Caco-2 (cell line): ENCODE measurements around the gene HMCN2. TPM values are rescaled to one million over a fixed set of nuclear protein-coding genes. Genes with fewer than 3 reads are reported as not detected.
A peak's percentile ranks its signal among the peaks of the same experiment; 100 is the strongest.

Experiments
- BruUV-seq: library from RNA; stranded (reverse); fragments of 400-500 nt; replicated peaks from 2 replicates; lab custom pipeline; 2021; lab: Mats Ljungman, UMichigan
- CTCF ChIA-PET: fragments of 300-600 bp; sonication (Branson Sonifier 250); formaldehyde crosslinking; loops from one replicate; lab custom pipeline; 2022; ENCODE audit warnings: antibody characterized with exemption; lab: Charles Lee
- POLR2A ChIA-PET: fragments of 300-600 bp; sonication (Branson Sonifier 250); formaldehyde crosslinking; loops from one replicate; lab custom pipeline; 2022; ENCODE audit warnings: antibody characterized with exemption; lab: Charles Lee
- DNase-seq, 2 experiments: peaks; one replicate each; pipeline versions ENCODE4 v3.0.0 to v3.0.0-alpha.2; 2020 to 2022
- H3K27me3 ChIP-seq: replicated peaks from 2 replicates; pipeline ENCODE4 v1.6.0; 2011; ENCODE audit warnings: low read length; ENCODE audit not compliant: control insufficient read depth, insufficient read depth
- H3K36me3 ChIP-seq: 2 replicates; pipeline ENCODE4 v1.5.1; 2011; ENCODE audit warnings: low read length; ENCODE audit not compliant: control insufficient read depth, insufficient read depth
- H3K4me1 ChIP-seq: fragments of 250-450 bp; sonication (Bioruptor Pico); 2 replicates; pipeline ENCODE4 v1.5.1; 2020; ENCODE audit warnings: mild to moderate bottlenecking
- H3K4me3 ChIP-seq: 2 replicates; pipeline ENCODE4 v1.5.1; 2011; ENCODE audit warnings: low read depth, mild to moderate bottlenecking, control low read depth, low read length
- H3K9me3 ChIP-seq: fragments of 250-450 bp; sonication (Bioruptor Pico); 2 replicates; pipeline ENCODE4 v1.5.1; 2020; ENCODE audit warnings: mild to moderate bottlenecking, moderate library complexity
- H3K27ac Mint-ChIP-seq: one replicate; pipeline ENCODE4 v1.8.0; 2022; ENCODE audit warnings: mixed read lengths; ENCODE audit not compliant: unreplicated experiment
- H3K27me3 Mint-ChIP-seq: one replicate; pipeline ENCODE4 v1.8.0; 2022; ENCODE audit warnings: mixed read lengths; ENCODE audit not compliant: insufficient read depth, unreplicated experiment
- H3K36me3 Mint-ChIP-seq: one replicate; pipeline ENCODE4 v1.8.0; 2022; ENCODE audit warnings: mild to moderate bottlenecking, mixed read lengths; ENCODE audit not compliant: insufficient read depth, unreplicated experiment
- H3K4me1 Mint-ChIP-seq: one replicate; pipeline ENCODE4 v1.8.0; 2022; ENCODE audit warnings: low read depth, mixed read lengths; ENCODE audit not compliant: unreplicated experiment
- H3K4me3 Mint-ChIP-seq: one replicate; pipeline ENCODE4 v1.8.0; 2022; ENCODE audit warnings: mild to moderate bottlenecking, moderate library complexity, mixed read lengths; ENCODE audit not compliant: unreplicated experiment
- H3K9me3 Mint-ChIP-seq: one replicate; pipeline ENCODE4 v1.8.0; 2022; ENCODE audit warnings: mixed read lengths; ENCODE audit not compliant: unreplicated experiment
- intact Hi-C: fragments of 100-400 bp; cut with micrococcal nuclease; formaldehyde crosslinking; loops from one replicate; pipeline ENCODE4 v1.10.0; 2022; ENCODE audit not compliant: unreplicated experiment
- total RNA-seq: library from RNA; stranded (reverse); gene quantifications from 2 replicates; pipeline ENCODE4 v1.2.3, GENCODE V29; 2022
- TF ChIP-seq, protein P1 (sequence below), 2 experiments: fragments of 200-600 bp in 1 of 2; IDR thresholded peaks; 1 replicate in 1 of 2; 2 replicates in 1 of 2; pipeline versions ENCODE4 v1.5.1 to v1.8.0; 2011 to 2022; ENCODE audit warnings: antibody characterized with exemption in 1 of 2, control low read depth in 1 of 2, inconsistent platforms in 1 of 2, low read depth in 1 of 2, low read length in 1 of 2, mild to moderate bottlenecking in 1 of 2, moderate library complexity in 1 of 2; ENCODE audit not compliant: insufficient read depth in 1 of 2, severe bottlenecking in 1 of 2, unreplicated experiment in 1 of 2

HMCN2 gene
- total RNA-seq, 1 experiment from 2014 or later: 0.41 TPM

GRCh38 chr9:130426883-130427282 lies 161.3 kb downstream of the HMCN2 start:
- no peak for DNase-seq
- no peaks in the 10 kb centered on the region for H3K9me3 Mint-ChIP-seq
- no peaks in the 10 kb centered on the region for H3K27me3 Mint-ChIP-seq
- CTCF ChIA-PET: interaction anchor here (0.6 to 1.0 kb wide), 3 partner anchors 58 to 267 kb away, joined by 3 to 4 read pairs (median 4); partner anchors contain the start of gene EXOSC2
- H3K36me3 ChIP-seq: no peaks in the 10 kb centered on the region
- peaks cover 31% of the 10 kb centered on the region for H3K4me1 ChIP-seq
- POLR2A ChIA-PET: no interaction called here
- intact Hi-C loops: no loop called here
- H3K4me3 Mint-ChIP-seq: no peak overlapping the region
- no TSS peak for BruUV-seq
- no peak overlapping the region for H3K4me3 ChIP-seq
- H3K27me3 ChIP-seq: no peaks in the 10 kb centered on the region
- H3K4me1 Mint-ChIP-seq: peaks cover 14% of the 10 kb centered on the region
- no peak overlapping the region for H3K27ac Mint-ChIP-seq
- TF ChIP-seq, protein P1, sequence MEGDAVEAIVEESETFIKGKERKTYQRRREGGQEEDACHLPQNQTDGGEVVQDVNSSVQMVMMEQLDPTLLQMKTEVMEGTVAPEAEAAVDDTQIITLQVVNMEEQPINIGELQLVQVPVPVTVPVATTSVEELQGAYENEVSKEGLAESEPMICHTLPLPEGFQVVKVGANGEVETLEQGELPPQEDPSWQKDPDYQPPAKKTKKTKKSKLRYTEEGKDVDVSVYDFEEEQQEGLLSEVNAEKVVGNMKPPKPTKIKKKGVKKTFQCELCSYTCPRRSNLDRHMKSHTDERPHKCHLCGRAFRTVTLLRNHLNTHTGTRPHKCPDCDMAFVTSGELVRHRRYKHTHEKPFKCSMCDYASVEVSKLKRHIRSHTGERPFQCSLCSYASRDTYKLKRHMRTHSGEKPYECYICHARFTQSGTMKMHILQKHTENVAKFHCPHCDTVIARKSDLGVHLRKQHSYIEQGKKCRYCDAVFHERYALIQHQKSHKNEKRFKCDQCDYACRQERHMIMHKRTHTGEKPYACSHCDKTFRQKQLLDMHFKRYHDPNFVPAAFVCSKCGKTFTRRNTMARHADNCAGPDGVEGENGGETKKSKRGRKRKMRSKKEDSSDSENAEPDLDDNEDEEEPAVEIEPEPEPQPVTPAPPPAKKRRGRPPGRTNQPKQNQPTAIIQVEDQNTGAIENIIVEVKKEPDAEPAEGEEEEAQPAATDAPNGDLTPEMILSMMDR (IDR thresholded peaks at IDR 0.05; ENCODE audit: insufficient read depth in 1 of 2, low read depth in 1 of 2, low read length in 1 of 2, severe bottlenecking in 1 of 2, unreplicated experiment in 1 of 2): no peak
- H3K36me3 Mint-ChIP-seq: no peaks in the 10 kb centered on the region
- H3K9me3 ChIP-seq: peaks cover 8% of the 10 kb centered on the region; the same call in 1 of the 2 replicates

DNA sequence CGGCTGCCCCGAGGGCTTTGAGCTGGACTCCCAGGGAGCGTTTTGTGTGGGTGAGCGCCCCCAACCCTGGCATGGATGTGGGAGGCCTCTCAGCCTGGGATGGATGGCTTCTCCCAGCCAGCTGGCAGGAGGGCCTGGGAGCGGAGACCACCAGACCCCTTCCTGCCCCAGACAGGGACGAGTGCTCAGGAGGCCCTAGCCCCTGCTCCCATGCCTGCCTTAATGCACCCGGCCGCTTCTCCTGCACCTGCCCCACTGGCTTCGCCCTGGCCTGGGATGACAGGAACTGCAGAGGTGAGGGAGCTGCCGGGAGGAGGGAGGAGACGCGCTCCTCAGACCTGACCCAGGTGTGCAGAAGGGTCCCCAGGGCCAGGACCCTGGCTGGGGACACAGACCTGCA lies 161.8 kb downstream of the HMCN2 start:
- TF ChIP-seq, protein P1 (IDR thresholded peaks at IDR 0.05; ENCODE audit: insufficient read depth in 1 of 2, low read depth in 1 of 2, low read length in 1 of 2, severe bottlenecking in 1 of 2, unreplicated experiment in 1 of 2): no peak
- no peak for DNase-seq
- Histone ChIP-seq H3K36me3 (no peaks in the 10 kb centered on the region), H3K4me1 (peaks cover 31% of the 10 kb centered on the region), H3K9me3 (peaks cover 8% of the 10 kb centered on the region; the same call in 1 of the 2 replicates), H3K27me3 (no peaks in the 10 kb centered on the region), H3K4me3 (no peak overlapping the region)
- BruUV-seq: no TSS peak
- peaks cover 14% of the 10 kb centered on the region for H3K4me1 Mint-ChIP-seq
- ChIA-PET CTCF (interaction anchor here (1.0 kb wide), 1 partner anchor 59 kb away, joined by 4 read pairs; no protein-coding TSS in a partner anchor), POLR2A (no interaction called here)
- H3K9me3 Mint-ChIP-seq: no peaks in the 10 kb centered on the region
- intact Hi-C loops: no loop called here
- no peaks in the 10 kb centered on the region for H3K27me3 Mint-ChIP-seq
- H3K27ac Mint-ChIP-seq: peak overlapping the region; percentile 55
- H3K36me3 Mint-ChIP-seq: no peaks in the 10 kb centered on the region
- H3K4me3 Mint-ChIP-seq: no peak overlapping the region

- Mint-ChIP-seq H3K36me3 (no peaks in the 10 kb centered on the region), H3K27ac (peak overlapping the region; percentile 55), H3K9me3 (no peaks in the 10 kb centered on the region), H3K27me3 (no peaks in the 10 kb centered on the region), H3K4me1 (peaks cover 14% of the 10 kb centered on the region), H3K4me3 (no peak overlapping the region)
- no peak for DNase-seq
- Histone ChIP-seq H3K36me3 (no peaks in the 10 kb centered on the region), H3K4me3 (no peak overlapping the region), H3K4me1 (peaks cover 37% of the 10 kb centered on the region), H3K27me3 (no peaks in the 10 kb centered on the region), H3K9me3 (peaks cover 8% of the 10 kb centered on the region; the same call in 1 of the 2 replicates)
- CTCF ChIA-PET: no interaction called here
- intact Hi-C loops: no loop called here
- TF ChIP-seq, protein P1 (IDR thresholded peaks at IDR 0.05; ENCODE audit: insufficient read depth in 1 of 2, low read depth in 1 of 2, low read length in 1 of 2, severe bottlenecking in 1 of 2, unreplicated experiment in 1 of 2): no peak
- no TSS peak for BruUV-seq
- POLR2A ChIA-PET: no interaction called here
Observed at GRCh38 chr9:130428086-130428665, 162.6 kb downstream of the HMCN2 start.
